SK-N-SH treated with all-trans-retinoic acid at 6 μM for 48 hours (cell line): Measurements from ENCODE around the gene GLDN.

ENCODE experiments used
- ATAC-seq: fragments of 200-7000 bp; cut with Tn5 transposase; 3 replicates; pipeline ENCODE4 v1.9.1; 2020; ENCODE audit warnings: mild to moderate bottlenecking, moderate library complexity
- ARNTL ChIP-seq: fragments of 450-650 bp; formaldehyde crosslinking; IDR thresholded peaks from 2 replicates; pipeline ENCODE4 v1.5.0; 2020; ENCODE audit warnings: low read depth, mild to moderate bottlenecking, moderate library complexity, borderline replicate concordance
- BACH2 ChIP-seq: fragments of 250-450 bp; sonication (Bioruptor Pico); IDR thresholded peaks from 2 replicates; pipeline ENCODE4 v1.9.0; 2021; ENCODE audit warnings: mild to moderate bottlenecking, borderline replicate concordance
- CSDC2 ChIP-seq: fragments of 250-450 bp; sonication (Bioruptor Pico); IDR thresholded peaks from 2 replicates; pipeline ENCODE4 v1.5.0; 2020; ENCODE audit warnings: mild to moderate bottlenecking, moderate library complexity
- ESRRG ChIP-seq: fragments of 250-450 bp; sonication (Bioruptor Pico); IDR thresholded peaks from 2 replicates; pipeline ENCODE4 v1.6.1; 2021; ENCODE audit warnings: mild to moderate bottlenecking
- GLIS3 ChIP-seq: fragments of 250-450 bp; sonication (Bioruptor Pico); IDR thresholded peaks from 2 replicates; pipeline ENCODE4 v1.5.0; 2020; ENCODE audit warnings: mild to moderate bottlenecking, moderate library complexity
- ISL1 ChIP-seq: fragments of 250-450 bp; sonication (Bioruptor Pico); IDR thresholded peaks from 2 replicates; pipeline ENCODE4 v2.1.2; 2022; ENCODE audit warnings: mild to moderate bottlenecking, moderate library complexity
- OSR1 ChIP-seq: fragments of 250-450 bp; sonication (Bioruptor Pico); IDR thresholded peaks from 2 replicates; pipeline ENCODE4 v1.8.0; 2022; ENCODE audit warnings: moderate library complexity, mild to moderate bottlenecking, inconsistent platforms
- PPARA ChIP-seq: fragments of 250-450 bp; sonication (Bioruptor Pico); IDR thresholded peaks from 2 replicates; pipeline ENCODE4 v1.5.0; 2020; ENCODE audit warnings: mild to moderate bottlenecking, borderline replicate concordance
- RARB ChIP-seq: fragments of 250-450 bp; sonication (Bioruptor Pico); IDR thresholded peaks from 2 replicates; pipeline ENCODE4 v1.8.0; 2021; ENCODE audit warnings: mild to moderate bottlenecking, moderate library complexity
- TCF4 ChIP-seq: fragments of 250-450 bp; sonication (Bioruptor Pico); IDR thresholded peaks from 2 replicates; pipeline ENCODE4 v1.8.0; 2021; ENCODE audit warnings: mild to moderate bottlenecking, moderate library complexity, borderline replicate concordance
- ZC3H10 ChIP-seq: fragments of 250-450 bp; sonication (Bioruptor Pico); IDR thresholded peaks from 2 replicates; pipeline ENCODE4 v1.5.1; 2021; ENCODE audit warnings: mild to moderate bottlenecking, moderate library complexity
- ZFP3 ChIP-seq: fragments of 250-450 bp; sonication (Bioruptor Pico); IDR thresholded peaks from 2 replicates; pipeline ENCODE4 v1.5.0; 2020; ENCODE audit warnings: mild to moderate bottlenecking, moderate library complexity
- ZFP30 ChIP-seq: fragments of 450-650 bp; formaldehyde crosslinking; IDR thresholded peaks from 2 replicates; pipeline ENCODE4 v1.5.0; 2022; ENCODE audit warnings: mild to moderate bottlenecking, moderate library complexity
- ZNF565 ChIP-seq: fragments of 450-650 bp; formaldehyde crosslinking; conservative IDR thresholded peaks from 2 replicates; pipeline ENCODE4 v1.5.0; 2020; ENCODE audit warnings: low read depth, mild to moderate bottlenecking, moderate library complexity
- ZNF8 ChIP-seq: fragments of 450-650 bp; formaldehyde crosslinking; IDR thresholded peaks from 2 replicates; pipeline ENCODE4 v1.5.0; 2020; ENCODE audit warnings: mild to moderate bottlenecking, moderate library complexity
- TF ChIP-seq, protein P1 (sequence below): fragments of 250-450 bp; sonication (Bioruptor Pico); IDR thresholded peaks from 2 replicates; pipeline ENCODE4 v1.8.0; 2021; ENCODE audit warnings: low read depth, mild to moderate bottlenecking, moderate library complexity, borderline replicate concordance
- TF ChIP-seq, protein P2 (sequence below): fragments of 250-450 bp; sonication (Bioruptor Pico); IDR thresholded peaks from 2 replicates; pipeline ENCODE4 v1.5.0; 2020; ENCODE audit warnings: mild to moderate bottlenecking, moderate library complexity
- TF ChIP-seq, protein P3 (sequence below): fragments of 250-450 bp; sonication (Bioruptor Pico); IDR thresholded peaks from 2 replicates; pipeline ENCODE4 v1.5.1; 2020; ENCODE audit warnings: low read depth, mild to moderate bottlenecking, moderate library complexity
- TF ChIP-seq, protein P4 (sequence below): fragments of 250-450 bp; sonication (Bioruptor Pico); IDR thresholded peaks from 2 replicates; pipeline ENCODE4 v1.5.1; 2021; ENCODE audit warnings: mild to moderate bottlenecking, moderate library complexity

The GLDN gene

GRCh38 chr15:51368751-51369450, 27.4 kb downstream of the GLDN start:
- no peak for ATAC-seq
- TF ChIP-seq ZFP30 (no peak), PPARA (no peak)
- TF ChIP-seq, protein P1, sequence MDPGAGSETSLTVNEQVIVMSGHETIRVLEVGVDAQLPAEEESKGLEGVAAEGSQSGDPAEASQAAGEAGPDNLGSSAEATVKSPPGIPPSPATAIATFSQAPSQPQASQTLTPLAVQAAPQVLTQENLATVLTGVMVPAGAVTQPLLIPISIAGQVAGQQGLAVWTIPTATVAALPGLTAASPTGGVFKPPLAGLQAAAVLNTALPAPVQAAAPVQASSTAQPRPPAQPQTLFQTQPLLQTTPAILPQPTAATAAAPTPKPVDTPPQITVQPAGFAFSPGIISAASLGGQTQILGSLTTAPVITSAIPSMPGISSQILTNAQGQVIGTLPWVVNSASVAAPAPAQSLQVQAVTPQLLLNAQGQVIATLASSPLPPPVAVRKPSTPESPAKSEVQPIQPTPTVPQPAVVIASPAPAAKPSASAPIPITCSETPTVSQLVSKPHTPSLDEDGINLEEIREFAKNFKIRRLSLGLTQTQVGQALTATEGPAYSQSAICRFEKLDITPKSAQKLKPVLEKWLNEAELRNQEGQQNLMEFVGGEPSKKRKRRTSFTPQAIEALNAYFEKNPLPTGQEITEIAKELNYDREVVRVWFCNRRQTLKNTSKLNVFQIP, result no peak

DNA sequence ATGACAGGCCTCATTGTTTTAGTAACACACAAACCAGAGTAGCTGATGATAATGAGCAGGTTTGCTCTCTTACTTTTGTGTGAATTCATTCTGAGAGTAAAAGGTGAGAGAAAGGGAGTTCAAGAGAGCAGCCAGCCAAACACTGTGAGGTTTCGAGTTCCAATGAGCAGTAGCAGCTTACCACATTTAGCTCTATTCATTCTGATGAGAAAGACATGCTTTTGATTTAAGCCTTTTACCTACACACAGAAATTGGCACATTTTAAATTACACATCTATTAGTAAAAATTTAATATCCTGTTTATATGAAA, 28.0 kb downstream of the GLDN start:
- no peak for ATAC-seq
- TF ChIP-seq CSDC2 (CRISPR knock-in tag), result no peak
- no peak for TF ChIP-seq ZNF8 (CRISPR knock-in tag)
- TF ChIP-seq, protein P2, sequence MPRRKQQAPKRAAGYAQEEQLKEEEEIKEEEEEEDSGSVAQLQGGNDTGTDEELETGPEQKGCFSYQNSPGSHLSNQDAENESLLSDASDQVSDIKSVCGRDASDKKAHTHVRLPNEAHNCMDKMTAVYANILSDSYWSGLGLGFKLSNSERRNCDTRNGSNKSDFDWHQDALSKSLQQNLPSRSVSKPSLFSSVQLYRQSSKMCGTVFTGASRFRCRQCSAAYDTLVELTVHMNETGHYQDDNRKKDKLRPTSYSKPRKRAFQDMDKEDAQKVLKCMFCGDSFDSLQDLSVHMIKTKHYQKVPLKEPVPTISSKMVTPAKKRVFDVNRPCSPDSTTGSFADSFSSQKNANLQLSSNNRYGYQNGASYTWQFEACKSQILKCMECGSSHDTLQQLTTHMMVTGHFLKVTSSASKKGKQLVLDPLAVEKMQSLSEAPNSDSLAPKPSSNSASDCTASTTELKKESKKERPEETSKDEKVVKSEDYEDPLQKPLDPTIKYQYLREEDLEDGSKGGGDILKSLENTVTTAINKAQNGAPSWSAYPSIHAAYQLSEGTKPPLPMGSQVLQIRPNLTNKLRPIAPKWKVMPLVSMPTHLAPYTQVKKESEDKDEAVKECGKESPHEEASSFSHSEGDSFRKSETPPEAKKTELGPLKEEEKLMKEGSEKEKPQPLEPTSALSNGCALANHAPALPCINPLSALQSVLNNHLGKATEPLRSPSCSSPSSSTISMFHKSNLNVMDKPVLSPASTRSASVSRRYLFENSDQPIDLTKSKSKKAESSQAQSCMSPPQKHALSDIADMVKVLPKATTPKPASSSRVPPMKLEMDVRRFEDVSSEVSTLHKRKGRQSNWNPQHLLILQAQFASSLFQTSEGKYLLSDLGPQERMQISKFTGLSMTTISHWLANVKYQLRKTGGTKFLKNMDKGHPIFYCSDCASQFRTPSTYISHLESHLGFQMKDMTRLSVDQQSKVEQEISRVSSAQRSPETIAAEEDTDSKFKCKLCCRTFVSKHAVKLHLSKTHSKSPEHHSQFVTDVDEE (CRISPR knock-in tag), result no peak
- no peak for TF ChIP-seq ARNTL (CRISPR knock-in tag)
- TF ChIP-seq, protein P1, result no peak
- no peak for TF ChIP-seq ZC3H10 (CRISPR knock-in tag)

- TF ChIP-seq BACH2 (CRISPR knock-in tag) (no peak), ZFP3 (no peak), OSR1 (CRISPR knock-in tag) (no peak), RARB (CRISPR knock-in tag) (no peak), TCF4 (CRISPR knock-in tag) (no peak), ARNTL (CRISPR knock-in tag) (no peak), ZNF8 (CRISPR knock-in tag) (no peak), CSDC2 (CRISPR knock-in tag) (no peak), ZFP30 (no peak), ZNF565 (CRISPR knock-in tag) (no peak), ISL1 (no peak)
- TF ChIP-seq, protein P1, result no peak
- TF ChIP-seq, protein P3, sequence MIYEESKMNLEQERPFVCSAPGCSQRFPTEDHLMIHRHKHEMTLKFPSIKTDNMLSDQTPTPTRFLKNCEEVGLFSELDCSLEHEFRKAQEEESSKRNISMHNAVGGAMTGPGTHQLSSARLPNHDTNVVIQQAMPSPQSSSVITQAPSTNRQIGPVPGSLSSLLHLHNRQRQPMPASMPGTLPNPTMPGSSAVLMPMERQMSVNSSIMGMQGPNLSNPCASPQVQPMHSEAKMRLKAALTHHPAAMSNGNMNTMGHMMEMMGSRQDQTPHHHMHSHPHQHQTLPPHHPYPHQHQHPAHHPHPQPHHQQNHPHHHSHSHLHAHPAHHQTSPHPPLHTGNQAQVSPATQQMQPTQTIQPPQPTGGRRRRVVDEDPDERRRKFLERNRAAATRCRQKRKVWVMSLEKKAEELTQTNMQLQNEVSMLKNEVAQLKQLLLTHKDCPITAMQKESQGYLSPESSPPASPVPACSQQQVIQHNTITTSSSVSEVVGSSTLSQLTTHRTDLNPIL, result no peak
- TF ChIP-seq, protein P4, sequence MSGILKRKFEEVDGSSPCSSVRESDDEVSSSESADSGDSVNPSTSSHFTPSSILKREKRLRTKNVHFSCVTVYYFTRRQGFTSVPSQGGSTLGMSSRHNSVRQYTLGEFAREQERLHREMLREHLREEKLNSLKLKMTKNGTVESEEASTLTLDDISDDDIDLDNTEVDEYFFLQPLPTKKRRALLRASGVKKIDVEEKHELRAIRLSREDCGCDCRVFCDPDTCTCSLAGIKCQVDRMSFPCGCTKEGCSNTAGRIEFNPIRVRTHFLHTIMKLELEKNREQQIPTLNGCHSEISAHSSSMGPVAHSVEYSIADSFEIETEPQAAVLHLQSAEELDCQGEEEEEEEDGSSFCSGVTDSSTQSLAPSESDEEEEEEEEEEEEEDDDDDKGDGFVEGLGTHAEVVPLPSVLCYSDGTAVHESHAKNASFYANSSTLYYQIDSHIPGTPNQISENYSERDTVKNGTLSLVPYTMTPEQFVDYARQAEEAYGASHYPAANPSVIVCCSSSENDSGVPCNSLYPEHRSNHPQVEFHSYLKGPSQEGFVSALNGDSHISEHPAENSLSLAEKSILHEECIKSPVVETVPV (CRISPR knock-in tag), result no peak
- TF ChIP-seq, all 23 proteins: peak for 0
Observed at GRCh38 chr15:51371266-51371665, 29.8 kb downstream of the GLDN start.

GRCh38 chr15:51374131-51374530, 32.7 kb downstream of the GLDN start:
- no peak for ATAC-seq
- TF ChIP-seq RARB (CRISPR knock-in tag) (no peak), ESRRG (CRISPR knock-in tag) (no peak), ARNTL (CRISPR knock-in tag) (no peak), ZNF565 (CRISPR knock-in tag) (no peak), ZFP30 (no peak), CSDC2 (CRISPR knock-in tag) (no peak), TCF4 (CRISPR knock-in tag) (peak; percentile 72), GLIS3 (CRISPR knock-in tag) (no peak), BACH2 (CRISPR knock-in tag) (no peak), ZNF8 (CRISPR knock-in tag) (no peak), ZFP3 (no peak), ISL1 (no peak)
- TF ChIP-seq, protein P2 (CRISPR knock-in tag), result peak; percentile 63; the same call in 1 of the 2 replicates

More at GRCh38 chr15:51371266-51371665, 29.8 kb downstream of the GLDN start:
- ATAC-seq, result no peak
